Measurements from ENCODE around the gene KCNG4.

DNA sequence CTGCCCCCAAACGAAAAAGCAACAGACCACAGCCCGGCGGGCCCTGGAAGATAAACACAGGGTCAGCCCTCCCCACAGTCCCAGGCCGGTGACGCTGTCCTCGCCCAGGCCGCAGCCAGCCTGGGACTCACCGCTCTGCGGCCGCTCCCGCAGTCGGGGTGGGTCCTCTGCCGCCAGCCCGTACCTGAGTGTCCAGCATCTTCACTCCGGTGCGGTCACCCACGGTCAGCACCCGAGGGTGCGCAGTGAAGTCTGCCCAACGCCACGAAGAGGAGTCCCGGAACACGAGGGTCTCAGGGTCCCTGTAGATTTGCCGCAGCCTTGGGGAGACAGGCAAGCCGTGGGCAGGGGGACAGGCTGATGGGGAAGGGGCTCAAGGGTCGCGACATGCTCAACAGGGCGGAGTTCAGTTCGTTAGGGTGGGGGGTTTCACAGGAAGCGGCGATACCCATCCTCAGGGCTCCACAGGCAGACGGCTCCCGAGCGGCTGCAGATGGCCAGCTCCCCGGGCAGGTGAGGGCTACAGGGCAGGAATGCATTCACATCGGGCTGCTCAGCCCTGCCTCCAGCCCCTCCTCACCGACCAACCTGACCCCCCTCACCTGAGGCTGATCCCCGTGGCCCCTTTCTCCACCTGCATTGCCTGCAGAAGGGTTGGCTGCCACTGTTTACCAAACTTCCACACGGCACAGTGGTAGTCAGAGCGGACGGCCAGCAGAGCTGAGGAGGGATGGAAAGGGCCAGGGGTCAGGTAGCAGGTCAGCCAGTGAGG is 58.5 kb downstream of the KCNG4 start:
- TF ChIP-seq CTCF (conservative IDR thresholded peaks at IDR 0.05) (no peak), ZFX (IDR thresholded peaks at IDR 0.05) (no peak)
